GM19455 (cell line): Measurements from ENCODE around the gene GTF2H1.
"Not testable (repeated sequence)": the region's sequence is repeated elsewhere in the genome, so short reads cannot be mapped to it uniquely, and the experiment has no call there.

Experiments used
- ATAC-seq: cut with Tn5 transposase; IDR thresholded peaks from one replicate; pipeline ENCODE4 v1.9.1; 2021; ENCODE audit not compliant: unreplicated experiment

Gene GTF2H1

GRCh38 chr11:18317551-18317950 lies 4.8 kb upstream of the GTF2H1 start:
- no peak for ATAC-seq

GRCh38 chr11:18319914-18320313 lies 2.5 kb upstream of the GTF2H1 start:
- no peak for ATAC-seq

DNA sequence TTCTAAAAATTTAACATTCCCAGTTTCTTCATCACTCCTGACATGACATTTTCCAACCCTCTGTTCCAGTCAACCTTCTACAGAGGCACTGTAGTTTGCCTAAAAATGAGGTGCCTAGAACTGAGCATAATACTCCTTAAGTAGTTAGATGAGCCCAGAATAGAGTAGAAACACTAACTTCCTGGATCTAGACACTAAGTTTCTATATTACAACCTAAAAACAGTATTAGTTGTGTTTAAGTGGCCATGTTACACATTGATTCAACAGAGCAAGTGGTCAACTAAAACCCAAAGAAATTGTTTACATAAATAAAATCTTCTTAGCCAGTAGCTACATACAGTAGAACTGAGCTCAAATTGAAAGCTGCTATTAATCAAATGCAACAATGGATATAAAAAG lies 1.8 kb upstream of the GTF2H1 start:
- ATAC-seq = no peak

DNA sequence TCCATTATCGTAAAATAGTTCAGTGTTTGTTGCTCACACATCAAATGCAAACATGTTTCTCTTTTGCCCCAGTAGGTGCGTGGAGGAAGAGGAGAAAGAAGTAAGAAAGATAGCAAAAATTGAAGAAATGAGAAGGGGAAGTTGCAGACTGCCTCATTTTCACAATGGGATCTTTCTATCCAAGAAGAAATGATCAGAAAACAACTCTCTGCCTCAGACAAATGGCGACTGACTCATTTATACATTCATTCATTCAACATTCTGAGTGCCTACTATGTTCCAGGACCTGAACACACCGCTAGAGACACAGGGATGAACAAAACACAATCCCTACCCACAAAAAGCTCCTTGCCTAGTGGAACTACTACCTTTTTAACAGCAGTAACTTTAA lies 794 bp upstream of the GTF2H1 start:
- peak; percentile 9 for ATAC-seq

DNA sequence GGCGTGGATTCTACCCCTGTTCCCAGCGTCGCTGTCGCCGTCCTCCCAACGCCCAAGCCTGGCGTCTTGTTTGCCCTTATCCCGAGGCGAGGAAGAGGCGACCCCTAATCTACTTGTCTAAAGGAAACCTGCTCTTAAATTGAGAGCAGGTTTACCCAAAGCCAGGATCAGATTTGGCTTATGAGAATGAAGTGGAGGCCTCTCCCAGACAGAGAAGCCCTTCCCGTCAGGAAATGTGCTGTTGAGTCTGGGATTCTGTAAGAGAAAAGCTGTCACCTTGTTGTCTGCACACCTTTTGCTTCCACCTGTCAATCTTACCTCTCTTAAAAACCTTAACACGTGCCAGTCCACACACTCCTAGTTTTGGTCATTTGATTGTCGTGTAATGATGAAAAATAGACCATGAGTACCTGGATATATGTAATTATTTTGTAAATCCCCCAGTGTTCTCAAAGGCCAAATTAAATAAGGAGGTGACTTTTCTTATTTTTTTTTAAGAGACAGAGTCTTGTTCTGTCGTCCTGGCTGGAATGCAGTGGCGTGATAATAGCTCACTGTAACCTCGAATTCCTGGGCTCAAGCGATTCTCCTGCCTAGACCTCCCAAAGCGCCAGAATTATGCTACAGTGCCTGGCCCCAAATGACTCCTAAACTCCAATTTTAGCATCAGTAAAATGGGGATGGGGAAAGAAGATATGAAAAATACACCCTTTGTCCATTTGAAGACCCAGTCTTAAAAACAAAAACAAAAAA lies 627 bp downstream of the GTF2H1 start:
- ATAC-seq = no peak

DNA sequence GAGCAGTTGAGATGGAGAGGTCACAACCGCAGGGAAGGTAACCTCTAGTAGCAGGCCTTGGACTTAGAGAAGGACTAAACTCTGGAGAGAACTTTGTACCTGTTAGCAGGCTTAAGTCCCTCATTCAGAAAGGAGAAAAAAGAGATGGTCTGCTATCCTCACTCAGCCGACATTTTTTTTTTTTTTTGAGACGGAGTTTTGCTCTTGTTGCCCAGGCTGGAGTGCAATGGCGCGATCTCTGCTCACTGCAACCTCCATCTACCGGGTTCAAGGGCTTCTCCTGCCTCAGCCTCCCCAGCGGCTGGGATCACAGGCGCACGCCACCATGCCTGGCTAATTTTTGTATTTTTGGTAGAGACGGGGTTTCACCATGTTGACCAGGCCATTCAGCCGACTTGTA lies 1.5 kb downstream of the GTF2H1 start:
- not testable (repeated sequence) for ATAC-seq

DNA sequence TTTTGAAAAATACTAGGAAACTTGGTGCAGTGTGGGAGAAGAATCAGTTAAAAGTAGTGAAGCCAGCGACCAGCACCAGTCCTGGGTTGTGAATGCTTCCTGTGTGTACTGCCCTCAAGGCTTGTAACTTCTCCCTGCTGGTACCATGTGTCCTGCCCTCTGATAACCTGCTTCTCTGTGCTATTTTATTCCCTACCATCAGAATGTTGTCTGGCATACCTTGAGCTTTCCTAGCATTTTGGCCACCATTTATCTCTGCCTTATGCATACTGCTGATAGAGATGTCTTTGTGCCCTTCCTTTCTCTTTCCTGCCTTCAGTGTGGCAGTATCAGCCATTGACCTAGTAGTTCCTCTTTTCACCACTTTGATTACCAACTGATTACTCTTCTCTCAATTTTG lies 2.0 kb downstream of the GTF2H1 start:
- no peak for ATAC-seq

- ATAC-seq = no peak
Observed at GRCh38 chr11:18329196-18329870, 7.0 kb downstream of the GTF2H1 start.

DNA sequence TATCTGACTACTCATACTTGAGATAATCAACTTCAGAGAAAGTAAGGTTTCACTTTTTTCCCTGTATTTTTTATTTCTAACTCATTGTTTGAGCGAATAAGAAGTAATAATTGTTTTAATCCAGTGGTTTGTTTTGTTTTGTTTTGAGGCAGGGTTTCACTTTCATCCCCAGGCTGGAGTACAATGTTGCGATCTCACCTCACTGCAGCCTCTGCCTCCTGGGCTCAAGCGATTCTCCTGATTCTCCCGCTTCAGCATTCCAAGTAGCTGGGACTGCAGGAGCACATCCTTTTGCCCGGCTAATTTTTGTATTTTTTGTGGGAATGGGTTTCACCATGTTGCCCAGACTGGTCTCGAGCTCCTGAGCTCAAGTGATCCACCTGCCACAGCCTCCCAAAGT lies 8.6 kb downstream of the GTF2H1 start:
- no peak for ATAC-seq

GRCh38 chr11:18332302-18332701 lies 9.9 kb downstream of the GTF2H1 start:
- no peak for ATAC-seq

- ATAC-seq = no peak
Observed at GRCh38 chr11:18332891-18333290, 10.5 kb downstream of the GTF2H1 start.

DNA sequence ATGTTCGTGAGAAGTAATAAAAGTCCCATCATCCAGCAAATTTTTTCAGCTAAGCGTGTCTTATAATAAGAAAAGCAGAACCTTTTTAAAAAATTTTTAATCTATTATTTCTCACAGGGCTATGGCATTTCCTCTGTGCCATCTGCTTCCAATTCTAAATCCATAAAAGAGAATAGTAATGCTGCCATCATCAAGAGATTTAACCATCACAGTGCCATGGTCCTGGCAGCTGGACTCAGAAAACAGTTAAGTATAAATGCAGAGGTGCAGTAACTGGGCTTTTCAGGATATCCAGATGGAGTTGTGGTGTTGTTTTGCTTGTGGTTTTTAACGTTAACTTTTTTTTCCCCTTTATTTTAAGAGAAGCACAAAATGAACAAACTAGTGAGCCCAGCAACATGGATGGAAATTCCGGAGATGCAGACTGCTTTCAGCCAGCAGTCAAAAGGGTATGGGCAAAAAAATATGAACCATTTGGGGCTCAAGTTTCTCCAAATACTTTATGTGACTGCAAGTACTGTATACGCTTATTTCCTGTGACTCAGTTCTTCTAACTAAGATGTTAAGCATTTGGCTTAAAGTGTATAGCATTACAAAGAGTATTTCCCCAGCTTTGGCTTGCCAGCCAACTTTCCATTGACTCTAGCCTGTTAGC lies 25.2 kb downstream of the GTF2H1 start:
- ATAC-seq = no peak

DNA sequence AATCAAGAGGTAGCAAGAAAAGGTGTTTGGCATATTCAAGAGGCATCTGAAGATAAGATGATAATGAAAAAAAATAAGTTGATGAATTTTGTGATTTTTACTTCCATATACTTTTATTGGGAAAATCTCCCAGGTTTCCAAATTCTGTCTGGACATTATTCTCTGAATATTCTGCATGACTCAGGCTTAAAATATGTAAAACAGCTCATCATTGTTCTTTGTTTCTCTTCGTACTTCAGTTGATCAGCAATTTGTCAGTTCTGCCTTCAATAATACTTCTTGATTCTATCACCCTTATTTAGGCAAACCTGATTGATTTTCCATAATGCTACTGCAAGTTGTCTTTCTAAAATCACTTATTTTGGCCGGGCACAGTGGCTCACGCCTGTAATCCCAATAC lies 30.2 kb downstream of the GTF2H1 start:
- ATAC-seq = no peak

DNA sequence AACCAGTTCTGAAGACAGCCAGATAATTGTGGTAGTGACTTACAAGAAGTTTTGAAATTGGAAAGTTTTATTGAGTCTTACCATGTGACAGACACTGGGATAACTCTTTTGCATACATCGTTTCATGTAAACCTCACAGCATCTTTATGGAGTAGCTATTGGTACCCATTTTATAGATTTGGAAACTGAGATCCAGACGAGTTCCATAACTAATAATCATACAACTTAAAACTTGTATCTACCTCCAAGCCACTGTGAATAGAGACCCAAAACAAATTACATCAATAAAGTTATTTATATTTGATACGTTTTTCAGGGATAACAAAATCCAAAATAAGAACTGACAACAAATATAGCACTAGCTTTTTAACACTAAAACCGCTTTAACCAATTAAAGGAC lies 36.3 kb downstream of the GTF2H1 start:
- ATAC-seq = no peak

- ATAC-seq = no peak
Observed at GRCh38 chr11:18361154-18361553, 38.8 kb downstream of the GTF2H1 start.

DNA sequence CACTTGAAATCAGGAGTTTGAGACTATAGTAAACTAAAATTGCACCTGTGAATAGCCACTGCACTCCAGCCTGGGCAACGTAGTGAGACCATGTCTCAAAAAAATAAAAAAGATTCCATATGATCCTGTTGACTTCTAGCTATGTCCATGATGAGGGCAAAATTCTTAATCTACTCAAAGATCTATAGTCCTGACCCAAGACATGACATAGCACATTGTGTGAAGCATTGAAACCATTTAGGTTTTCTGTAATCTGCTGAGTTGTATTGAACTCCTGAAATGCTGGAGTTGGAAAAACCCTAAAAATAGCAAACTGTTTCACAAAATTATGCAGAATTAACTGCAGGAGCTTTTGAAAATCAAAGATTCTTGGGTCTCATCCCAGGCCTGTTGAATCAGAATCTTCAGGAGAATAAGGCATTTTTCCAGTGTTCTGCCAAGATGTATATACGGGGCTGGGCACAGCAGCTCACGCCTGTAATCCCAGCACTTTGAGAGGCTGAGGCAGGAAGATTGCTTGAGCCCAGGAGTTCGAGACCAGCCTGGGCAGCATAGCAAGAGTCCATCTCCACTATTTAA lies 42.2 kb downstream of the GTF2H1 start:
- no peak for ATAC-seq

DNA sequence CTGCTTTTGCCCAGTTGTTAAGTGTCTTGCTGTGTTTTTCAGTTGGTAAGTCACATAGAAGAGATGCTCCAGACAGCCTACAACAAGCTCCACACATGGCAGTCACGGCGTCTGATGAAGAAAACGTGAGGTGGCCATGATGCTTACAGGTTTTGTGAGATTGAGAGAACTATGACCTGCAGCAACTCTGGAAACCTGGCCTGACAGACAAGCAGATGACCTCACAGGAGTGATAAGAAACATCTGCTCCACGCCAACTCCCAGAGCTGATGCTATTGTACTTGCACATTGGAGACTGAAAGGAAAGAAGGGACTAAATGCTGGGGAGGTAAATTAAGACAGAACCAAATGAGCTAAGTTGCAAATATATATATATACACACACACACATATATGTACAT lies 43.4 kb downstream of the GTF2H1 start:
- no peak for ATAC-seq

DNA sequence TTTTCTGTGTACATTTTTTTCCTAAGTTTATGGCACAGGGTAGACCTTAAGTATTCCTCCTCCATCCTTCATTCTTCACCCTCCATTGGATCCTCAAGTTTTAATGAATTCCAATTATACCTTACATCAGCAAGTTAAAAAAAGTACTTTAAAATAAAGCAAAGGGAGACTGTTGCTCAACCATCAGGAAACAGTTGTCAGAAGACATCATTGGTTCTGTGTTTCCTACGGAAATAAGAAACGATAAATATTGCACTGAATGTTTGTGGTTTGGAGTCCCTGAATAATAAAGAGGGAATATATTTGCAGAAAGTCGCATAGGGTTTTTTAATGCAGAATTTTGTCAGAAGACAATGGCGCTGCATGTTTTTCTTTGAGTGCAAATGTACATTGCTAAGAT lies 43.9 kb downstream of the GTF2H1 start:
- ATAC-seq = no peak

- no peak for ATAC-seq
Observed at GRCh38 chr11:18367431-18367830, 45.1 kb downstream of the GTF2H1 start.

DNA sequence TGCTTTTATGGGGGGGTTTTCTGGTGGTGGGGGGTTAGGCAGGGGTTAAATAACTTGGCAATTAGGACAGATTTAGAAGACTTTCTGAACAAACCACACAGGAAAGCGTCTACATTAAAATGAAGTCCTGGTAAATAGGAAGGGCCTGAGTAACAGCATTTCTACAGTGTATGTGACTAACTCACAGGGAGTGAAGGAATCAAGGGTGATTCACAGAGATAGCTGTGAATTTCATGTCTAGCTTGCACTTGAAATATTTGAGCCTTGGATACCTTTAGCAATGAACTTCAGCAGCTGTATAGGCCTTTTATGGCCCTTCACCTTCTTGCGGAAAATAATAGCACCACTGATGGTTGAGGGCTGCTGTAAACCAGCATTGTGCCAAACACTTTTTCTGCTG lies 45.9 kb downstream of the GTF2H1 start:
- ATAC-seq = no peak

GRCh38 chr11:18369398-18369797 lies 47.0 kb downstream of the GTF2H1 start:
- no peak for ATAC-seq

DNA sequence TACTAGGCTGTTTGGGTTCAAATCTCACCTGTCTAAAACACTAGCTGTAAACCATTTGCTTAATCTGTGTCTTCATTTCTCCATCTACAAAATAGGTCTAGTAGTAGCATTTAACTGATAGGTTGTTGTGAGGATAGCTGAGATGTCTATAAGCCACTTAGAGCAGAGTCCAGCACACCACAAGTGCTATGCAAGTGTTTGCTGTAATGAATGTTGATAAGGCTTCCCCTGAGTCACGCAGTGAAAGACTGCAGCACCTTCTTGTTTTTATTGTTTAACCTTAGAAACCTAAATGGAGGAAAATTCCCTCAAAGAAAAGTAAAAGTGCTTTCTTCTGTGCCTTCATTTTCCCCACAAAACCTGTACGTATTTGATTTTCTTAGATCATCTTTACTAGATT lies 48.9 kb downstream of the GTF2H1 start:
- no peak for ATAC-seq
